ENCODE measurements around the gene CYP3A7.
"Not testable (repeated sequence)": the region's sequence is repeated elsewhere in the genome, so short reads cannot be mapped to it uniquely, and the experiment has no call there.

Gene CYP3A7

DNA sequence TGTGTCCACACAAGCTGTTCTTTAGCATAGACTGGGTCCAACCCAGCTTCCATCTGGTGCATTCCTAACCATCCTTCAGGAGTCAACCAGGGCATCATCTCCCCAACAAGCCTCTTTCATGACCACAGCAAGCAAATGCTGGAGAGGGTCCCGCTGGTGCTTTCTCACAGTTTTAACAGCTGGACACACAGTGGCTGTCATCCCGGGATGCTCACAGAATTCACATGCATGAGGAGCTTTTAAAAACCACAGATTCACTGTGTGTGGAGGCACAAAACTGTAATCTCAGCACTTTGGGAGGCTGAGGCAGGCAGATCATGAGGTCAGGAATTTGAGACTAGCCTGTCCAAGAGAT, 6.4 kb upstream of the CYP3A7 start:
- DNase-seq (ENCODE audit: low read depth): no peak

DNA sequence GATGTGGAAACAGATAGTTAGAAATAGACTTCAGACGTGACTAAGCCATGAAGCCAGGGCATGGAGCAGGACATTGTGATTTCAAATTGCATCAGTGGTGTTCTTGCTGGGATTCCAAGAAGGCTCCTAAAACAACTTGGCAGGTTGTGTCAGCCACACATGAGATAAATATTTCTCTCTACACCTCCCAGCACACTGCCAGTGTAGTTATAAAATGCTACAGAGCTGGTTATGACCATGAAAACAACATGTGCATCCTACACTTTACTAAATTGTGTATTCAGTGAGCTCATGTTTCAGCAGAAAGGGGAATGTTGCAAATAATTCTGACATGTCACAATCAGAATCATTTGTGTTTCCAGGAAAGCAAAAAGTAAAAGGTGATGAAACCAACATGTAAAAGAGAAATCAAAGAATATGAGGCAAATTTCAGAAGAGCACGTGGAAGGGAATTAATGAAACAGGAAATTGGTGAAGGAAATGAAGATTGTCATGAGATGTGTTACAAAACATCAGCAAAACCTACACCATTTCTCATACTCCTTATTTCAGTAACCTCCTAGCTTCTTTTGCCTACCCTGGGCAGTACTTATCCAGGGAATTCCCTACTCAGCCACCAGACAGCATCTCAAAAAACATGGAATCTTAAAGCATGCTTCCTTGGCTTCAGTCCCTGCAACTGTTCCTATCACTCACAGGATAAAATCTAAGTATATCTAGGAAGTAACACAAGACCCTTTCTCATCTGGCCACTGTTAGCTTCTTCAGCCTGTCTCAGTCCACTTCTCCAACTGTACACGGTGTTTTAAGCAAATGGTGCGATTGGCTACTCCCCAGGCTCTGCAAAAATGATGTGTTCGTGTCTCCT, 5.8 kb upstream of the CYP3A7 start:
- DNase-seq (ENCODE audit: low read depth): no peak

DNA sequence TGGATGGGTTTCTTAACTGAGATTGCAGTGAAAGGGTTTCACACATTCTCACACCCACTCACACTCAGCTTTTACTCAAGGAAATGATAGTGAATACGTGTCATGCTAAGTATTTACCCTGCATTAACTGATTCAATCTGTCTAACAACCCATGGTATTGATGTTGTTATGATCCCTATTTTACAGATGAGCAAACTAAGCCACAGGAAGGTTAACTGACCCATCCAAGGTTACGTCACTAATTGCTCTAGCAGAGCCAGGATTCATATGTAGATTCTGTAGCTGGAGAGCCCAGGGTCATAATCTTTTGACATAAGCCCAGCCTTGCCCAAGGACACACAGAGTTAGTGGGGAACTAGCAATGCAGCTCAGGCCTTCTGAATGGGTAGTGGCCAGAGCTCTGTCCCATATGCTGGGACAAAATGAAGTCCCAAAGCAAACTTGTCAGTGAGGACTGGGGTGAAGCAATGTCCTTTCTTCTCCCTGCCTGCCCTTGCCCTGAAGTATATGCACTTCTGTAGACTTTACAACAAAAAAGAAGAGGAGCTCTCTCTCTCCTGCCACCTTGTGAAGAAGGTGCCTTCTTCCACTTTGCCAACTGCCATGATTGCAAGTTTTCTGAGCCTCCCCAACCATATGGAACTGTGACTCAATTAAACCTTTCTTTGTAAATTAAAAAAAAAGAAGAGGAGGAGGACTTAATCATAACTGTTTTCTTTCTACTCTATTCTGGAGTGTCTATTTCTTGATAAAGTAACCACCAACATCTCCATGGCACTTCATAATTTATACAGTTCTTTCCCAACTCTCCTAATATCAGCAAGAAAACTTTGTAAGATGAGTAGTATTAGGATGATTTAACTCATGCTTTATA, 4.9 kb upstream of the CYP3A7 start:
- DNase-seq (ENCODE audit: low read depth): no peak

DNA sequence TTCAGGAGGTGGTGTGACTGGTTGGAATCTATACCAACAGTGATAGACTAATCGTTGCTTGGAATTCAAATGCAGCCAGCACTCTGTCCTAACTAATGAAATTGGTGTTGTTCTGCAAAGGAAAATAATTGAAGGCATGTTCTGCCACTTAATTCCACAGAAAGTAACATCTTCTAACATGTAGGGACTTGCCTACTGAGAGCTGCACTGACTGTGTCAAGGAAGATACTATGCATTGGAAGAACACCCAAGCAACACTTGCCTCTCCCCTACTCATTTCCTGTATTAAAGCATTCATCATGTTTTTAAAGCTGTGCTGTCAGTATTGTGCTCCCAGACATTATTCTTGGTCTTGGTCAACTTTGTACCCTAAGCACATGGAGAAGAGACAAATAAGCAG, 2.7 kb upstream of the CYP3A7 start:
- DNase-seq (ENCODE audit: low read depth): no peak

DNA sequence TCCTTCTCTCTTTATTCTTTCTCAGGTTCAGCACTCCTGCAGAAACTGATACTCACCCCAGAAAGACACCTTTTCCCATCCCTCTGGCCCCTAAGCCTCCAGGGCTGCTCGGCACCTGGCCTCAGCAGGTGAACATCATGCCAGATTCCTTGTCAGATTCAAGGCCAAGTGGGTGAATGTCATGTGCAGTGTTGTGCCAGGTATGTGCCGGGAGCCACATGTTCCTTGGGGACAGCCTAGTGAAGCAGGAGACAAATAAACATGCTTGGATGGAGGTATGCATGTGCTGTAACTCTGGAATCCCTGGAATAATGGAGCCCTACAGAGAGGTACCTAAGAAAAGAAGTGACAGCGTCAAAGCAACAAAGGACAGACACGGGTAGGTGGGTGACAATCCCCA, 1.7 kb upstream of the CYP3A7 start:
- DNase-seq (ENCODE audit: low read depth): not testable (repeated sequence)

DNA sequence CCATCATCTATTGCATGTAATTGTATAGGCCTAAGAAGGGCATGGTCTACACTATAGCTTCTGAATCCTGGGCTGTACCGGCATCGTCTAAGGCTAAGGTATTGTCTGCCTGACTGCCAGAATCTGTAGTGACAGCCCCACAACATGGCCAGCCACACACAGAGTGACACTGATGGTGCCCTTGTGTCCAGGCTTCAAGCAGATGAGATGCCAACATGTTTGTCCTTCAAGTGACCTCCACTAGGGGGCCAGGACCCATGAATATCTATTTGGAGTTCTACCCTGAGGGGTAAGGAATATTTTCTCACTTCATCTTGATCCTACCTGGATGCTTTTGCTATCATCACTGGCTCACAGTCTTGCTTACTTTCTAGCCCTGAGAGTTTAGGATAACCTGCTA, 1.5 kb downstream of the CYP3A7 start:
- DNase-seq (ENCODE audit: low read depth): no peak

DNA sequence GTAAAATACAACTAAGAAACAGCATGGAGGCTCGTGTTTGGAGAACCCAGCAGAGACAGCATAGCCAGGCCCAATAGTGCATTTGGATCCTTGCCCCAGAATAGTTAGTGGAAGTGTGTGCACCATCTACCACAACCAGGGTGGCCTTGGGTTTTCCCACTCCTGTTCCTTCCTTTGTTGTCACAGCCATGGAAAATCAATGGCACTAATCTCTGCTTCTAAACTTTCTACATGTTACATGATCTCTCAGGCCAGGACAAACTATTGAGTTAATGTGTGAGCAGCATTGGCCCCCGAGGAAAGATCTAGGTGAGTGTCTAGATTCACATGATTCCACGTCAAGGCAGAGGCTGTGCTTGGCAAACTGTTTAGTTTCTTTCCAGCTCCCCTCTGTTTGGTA, 2.0 kb downstream of the CYP3A7 start:
- no peak for DNase-seq (ENCODE audit: low read depth)

DNA sequence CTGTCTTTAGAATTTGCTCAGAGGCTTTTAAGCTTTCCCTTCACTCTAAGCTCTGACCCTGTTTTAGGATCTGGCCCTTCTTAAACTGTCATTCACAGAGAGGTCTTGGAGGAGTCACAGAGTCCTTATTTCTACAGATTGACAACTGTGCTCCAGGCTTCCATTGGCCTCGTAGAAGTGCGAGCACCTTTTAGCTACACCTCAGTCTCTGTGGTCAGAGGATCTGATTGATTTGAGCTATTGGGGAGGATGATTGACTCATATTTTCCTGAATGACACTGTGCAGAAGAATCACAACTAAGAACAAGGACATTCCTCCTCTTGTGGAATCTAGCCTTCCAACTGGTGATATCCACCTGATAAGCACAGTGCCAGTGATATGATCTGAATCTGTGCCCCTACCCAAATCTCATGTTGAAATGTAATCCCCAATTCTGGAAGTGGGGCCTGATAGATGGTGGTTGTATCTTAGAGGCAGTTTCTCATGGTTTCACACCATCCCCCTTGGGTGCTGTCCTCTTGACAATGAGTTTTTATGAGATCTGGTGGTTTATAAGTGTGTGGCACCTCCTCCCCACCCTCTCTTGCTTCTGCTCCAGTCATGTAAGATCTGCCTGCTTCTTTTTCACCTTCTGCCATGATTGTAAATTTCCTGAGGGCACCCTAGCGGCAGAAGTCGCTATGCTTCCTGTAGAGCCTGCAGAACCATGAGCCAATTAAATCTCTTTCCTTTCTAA, 3.2 kb downstream of the CYP3A7 start:
- DNase-seq (ENCODE audit: low read depth): no peak

DNA sequence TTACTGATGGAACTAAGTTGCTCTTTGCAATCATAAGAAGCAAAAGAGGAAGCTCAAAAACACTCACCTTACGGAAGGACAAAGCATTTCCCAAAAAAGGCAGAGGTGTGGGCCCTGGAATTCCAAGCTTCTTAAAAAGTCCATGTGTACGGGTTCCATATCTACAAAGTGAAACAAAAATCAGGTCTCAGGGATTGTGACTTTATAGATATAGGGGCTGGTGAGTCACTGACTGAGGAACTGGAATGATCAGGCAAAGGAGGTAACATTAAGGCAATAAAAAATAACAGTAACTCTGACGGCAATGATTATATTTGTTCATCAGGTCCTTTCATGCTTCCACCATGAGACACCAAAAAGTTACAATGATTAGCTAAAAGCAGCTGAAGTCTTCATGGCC, 4.0 kb downstream of the CYP3A7 start:
- DNase-seq (ENCODE audit: low read depth): no peak

DNA sequence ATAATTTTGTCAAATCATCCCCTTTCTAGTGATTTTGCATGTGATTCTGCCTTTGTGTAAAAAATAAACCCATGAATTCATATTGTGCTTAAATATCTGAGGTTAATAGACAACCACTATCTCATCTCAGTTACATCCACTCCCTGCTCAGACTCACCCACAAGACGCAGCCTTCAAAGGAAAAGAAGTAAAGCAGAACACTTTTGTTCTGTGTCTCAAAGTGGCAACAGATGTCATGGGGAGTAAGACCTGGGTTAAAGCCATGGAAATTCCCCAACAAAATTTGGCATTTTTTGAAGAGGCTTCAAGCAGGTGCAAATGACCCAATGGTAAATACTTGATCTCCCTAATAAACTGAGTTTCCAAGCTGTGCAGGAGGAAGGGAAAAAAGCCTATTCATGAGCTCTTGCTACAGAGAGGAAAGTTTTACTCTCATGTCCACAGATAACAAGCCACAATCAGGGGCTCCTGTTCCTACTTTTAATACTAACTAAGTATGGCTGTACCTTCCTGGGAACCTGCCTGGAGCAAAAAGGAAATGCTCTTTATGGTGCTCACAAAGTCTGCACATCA, 4.7 kb downstream of the CYP3A7 start:
- no peak for DNase-seq (ENCODE audit: low read depth)

DNA sequence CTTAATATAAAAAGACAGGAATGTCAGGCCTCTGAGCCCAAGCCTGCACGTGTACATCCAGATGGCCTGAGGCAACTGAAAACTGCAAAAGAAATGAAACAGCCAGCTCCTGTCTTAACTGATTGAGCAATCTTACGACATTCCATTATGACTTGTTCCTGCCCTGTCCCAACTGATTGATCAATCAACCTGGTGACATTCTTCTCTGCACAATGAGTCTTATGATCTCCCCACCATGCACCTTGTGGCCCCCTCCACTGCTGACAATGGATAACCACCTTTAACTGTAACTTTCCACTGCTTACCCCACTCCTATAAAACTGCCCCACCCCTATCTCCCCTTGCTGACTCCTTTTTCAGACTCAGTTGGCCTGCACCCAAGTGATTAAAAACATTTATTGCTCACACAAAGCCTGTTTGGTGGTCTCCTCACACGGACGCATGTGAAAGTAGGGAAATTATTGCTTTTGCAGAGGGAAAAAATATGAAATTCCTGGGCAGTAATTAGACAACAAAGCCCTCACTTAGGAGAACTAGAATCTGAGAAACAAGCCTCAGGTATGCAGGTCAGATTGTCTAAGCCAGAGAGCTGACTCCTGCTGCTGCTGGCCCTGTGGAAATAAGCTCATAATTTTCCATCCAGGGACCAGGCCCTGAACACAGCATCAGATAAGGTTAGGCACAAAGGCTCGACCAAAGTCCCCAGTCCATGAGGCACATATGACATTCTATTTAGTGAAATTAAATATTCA, 5.3 kb downstream of the CYP3A7 start:
- DNase-seq (ENCODE audit: low read depth): no peak

DNA sequence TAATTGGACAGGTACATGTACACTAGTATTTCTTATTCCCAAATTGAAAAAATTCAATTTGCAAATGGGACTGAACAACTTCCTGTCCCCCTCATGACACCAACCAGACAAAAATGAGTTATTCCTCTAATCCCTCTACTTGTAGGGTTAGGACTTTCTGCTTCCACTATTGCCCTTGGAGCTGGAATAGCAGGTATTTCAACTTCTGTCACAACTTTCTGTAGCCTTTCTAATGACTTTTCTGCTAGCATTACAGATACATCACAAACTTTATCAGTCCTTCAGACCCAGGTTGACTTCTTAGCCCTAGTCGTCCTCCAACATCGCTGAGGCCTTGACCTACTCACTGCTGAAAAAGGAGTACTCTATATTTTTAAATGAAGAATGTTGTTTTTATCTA, 6.4 kb downstream of the CYP3A7 start:
- DNase-seq (ENCODE audit: low read depth): no peak

DNA sequence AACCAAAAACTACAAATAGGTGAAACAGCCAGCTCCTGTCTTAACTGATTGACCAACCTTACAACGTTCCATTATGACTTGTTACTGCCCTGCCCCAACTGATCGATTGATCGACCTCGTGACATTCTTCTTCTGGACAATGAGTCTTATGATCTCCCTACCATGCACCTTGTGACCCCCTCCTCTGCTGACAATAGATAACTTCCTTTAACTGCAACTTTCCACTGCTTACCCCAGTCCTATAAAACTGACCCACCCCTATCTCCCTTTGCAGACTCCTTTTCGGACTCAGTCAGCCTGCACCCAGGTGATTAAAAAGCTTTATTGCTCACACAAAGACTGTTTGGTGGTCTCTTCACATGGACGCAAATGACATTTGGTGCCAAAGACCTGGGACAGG, 11.8 kb downstream of the CYP3A7 start:
- DNase-seq (ENCODE audit: low read depth): not testable (repeated sequence)

DNA sequence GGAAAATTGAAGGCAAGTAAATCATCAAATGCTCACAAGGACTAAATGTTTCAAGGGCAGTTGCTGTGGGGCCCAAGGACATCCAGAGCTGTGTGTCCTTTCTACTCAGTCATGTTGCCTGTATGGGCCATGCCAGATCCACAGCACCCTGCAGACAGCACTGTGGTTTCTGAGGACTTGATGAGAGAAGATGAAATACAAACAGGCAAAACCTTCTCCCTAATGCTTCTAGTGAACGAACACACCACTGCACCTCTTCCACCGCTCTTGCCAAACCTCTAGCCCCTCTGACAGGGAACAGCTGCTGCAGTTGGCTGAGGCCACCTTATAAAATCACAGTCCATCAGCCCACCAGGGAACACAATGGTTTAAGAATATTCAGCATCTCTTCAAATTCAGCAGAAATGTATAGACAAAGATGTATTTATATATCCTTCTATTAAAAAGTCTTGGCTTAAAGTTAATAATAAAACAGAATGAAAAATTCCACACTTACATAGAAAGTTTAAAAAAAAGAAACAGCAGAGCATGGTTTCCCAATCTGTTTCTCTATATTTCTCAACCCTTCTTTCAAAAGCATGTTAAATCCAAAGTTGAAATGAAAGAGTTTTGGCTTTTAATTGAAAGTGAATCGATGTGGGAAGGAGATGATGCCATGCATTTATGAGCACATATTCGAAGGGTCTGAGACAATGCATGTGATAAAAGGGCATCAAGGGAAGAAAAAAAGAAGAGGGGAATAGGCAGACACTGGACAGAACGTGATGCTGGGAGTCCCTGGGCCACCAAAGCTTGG, 14.0 kb downstream of the CYP3A7 start:
- no peak for DNase-seq (ENCODE audit: low read depth)

DNA sequence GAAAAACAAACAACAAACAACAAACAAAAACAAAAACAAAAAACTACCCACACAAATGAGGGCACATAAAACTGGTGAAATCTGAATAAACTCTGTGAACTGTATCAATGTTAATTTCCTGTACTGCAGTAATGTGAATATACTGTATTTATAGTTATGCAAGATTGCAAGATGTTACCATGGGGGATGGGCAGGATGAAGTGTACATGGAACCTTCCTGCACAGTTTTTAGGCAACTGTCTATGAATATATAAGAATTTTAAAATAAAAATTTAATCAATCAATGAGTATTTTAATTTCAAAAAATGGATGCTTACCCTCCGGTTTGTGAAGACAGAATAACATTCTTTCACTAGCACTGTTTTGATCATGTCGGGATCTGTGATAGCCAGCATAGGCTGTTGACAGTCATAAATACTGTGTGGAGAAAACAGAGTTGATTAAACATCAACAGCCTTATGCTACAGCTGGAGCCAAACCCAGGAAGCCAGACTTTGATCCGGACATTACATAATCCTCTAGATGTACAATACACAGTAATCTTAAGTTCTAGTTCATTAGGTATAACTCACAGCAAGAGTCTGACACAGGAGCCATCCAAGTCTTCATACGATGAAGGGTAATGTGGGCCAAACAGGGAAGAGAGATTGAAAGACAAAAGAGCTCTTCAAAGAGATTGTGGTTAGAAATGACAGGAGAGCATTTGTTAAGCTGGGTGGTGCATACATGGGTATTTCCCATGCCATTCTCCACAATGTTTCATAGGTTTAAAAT, 14.8 kb downstream of the CYP3A7 start:
- no peak for DNase-seq (ENCODE audit: low read depth)

DNA sequence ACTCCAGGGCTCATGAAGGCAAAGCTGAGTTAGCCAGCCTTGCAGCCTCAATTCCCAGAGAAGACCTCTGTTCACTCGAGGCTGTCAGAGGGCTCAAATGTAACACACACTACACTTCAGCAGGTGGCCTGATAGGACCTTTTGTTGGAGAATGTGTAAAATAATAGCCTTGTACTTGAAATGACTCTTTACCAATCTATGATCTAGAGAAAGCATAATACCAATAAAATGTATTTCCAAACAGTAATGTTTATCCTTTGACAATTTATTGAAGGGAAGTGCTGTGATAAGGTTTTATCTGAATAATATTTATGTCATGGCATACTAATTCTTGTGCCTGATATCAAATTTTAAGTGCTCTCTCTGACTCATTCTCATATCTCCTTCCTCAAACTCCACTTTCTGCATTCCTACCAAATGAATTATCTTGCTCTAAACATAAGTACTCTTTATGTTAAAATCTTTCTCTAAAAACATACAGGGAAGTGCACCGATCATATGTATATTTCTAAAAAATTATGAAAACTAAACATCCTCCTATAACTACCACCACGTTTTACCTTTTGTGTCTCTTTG, 20.9 kb downstream of the CYP3A7 start:
- no peak for DNase-seq (ENCODE audit: low read depth)

DNA sequence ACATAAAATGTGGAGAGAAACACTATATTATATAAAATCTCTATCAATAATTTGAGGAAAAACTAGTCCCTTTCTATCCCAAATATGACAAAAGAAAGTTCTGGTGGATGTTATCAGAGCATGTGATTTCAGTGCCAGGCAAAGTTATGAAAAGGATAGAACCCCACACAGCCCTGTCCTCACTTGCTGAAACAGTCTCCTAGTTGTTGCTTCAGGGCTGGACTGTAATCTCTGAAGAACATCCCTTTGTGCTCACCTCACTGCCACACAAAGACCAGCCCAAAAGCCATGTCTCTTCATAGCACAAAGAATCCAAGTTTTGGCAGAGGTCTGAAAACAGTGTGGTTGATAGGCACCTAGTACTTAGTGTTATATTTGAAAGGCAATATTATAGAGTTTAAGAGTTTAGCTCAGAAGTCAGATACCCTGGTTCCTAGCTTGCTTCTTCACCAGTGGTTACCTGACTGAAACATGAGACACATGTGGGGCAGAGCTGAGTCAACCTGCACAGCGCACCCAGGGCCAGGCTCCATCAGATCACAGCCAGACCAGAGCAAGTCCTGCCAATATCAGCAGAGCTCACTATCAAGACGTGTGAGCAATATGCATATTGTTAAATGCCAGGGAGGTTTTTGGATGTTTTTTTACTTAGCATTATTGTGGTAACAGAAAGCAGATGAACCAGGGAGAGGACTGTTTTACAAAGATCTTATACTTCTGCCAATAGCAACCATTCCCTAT, 25.0 kb downstream of the CYP3A7 start:
- DNase-seq (ENCODE audit: low read depth): no peak

DNA sequence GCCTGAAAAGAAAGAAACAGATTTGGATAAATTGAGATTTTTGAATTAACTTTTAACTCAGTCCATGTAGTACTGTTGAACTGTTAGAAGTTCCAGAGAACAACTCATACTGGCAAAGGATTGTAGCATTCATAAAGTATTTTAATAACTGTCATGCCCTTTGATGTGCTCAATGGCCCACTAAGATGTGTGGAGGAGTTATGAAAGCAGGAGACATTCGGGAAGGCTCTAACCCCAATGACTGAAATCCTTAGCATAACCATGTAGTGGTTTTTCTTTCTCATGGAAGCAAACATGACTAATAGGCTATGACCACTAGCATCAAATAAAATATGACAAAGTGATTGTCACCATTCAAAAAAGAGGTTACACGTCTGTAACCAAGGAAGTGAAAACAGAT, 25.7 kb downstream of the CYP3A7 start:
- no peak for DNase-seq (ENCODE audit: low read depth)

DNA sequence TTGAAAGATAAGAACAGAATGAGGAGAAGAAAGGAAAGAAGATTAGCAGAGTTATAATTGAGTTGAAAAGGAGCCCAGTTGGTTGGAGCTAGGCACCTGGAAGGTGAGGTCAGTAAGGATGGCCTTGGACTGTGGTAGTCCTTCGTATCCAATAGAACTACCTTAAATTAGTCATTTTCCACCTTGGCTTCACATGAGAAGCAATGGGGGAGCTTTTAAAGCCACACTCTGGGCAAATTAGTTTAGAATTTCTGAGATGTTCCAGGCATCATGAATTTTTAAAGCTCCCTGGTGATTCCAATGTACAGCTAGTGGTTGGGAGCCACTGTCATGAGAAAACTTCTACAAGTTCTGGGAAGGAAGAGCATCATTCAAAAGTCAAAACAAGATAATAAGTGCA, 27.9 kb downstream of the CYP3A7 start:
- DNase-seq (ENCODE audit: low read depth): no peak
